Neural crest cell (in vitro differentiated cells): Measurements from ENCODE around the gene DUSP7. TPM values are rescaled to one million over a fixed set of nuclear protein-coding genes. Genes with fewer than 3 reads are reported as not detected.

Experiments
- DNase-seq: peaks from one replicate; pipeline ENCODE4 v3.0.0; 2021; ENCODE audit warnings: low read depth, mixed read lengths, low spot score
- H3K27ac Mint-ChIP-seq: one replicate; pipeline ENCODE4 v1.8.0; 2021; ENCODE audit warnings: mild to moderate bottlenecking, mixed read lengths; ENCODE audit not compliant: unreplicated experiment
- H3K27me3 Mint-ChIP-seq: 2 replicates; pipeline ENCODE4 v1.8.0; 2021; ENCODE audit warnings: low read depth, mild to moderate bottlenecking, mixed read lengths
- H3K36me3 Mint-ChIP-seq: 2 replicates; pipeline ENCODE4 v1.8.0; 2021; ENCODE audit warnings: low read depth, mild to moderate bottlenecking, mixed read lengths
- H3K4me1 Mint-ChIP-seq: 2 replicates; pipeline ENCODE4 v1.8.0; 2021; ENCODE audit warnings: mixed read lengths
- H3K4me3 Mint-ChIP-seq: one replicate; pipeline ENCODE4 v1.8.0; 2021; ENCODE audit warnings: mild to moderate bottlenecking, mixed read lengths
- H3K9me3 Mint-ChIP-seq: 2 replicates; pipeline ENCODE4 v1.8.0; 2021; ENCODE audit warnings: mixed read lengths
- CTCF ChIP-seq: fragments of 200-600 bp; sonication (generic); conservative IDR thresholded peaks from 2 replicates; pipeline ENCODE4 v1.5.0; 2021; ENCODE audit warnings: antibody characterized with exemption, mild to moderate bottlenecking
- total RNA-seq: library from RNA; stranded (reverse); gene quantifications from 2 replicates; pipeline ENCODE4 v1.2.1, GENCODE V29; 2021

Gene DUSP7
- total RNA-seq, 1 donor from 2014 or later: 24.2 TPM

- DNase-seq: no peak
Measured at GRCh38 chr3:51999846-52000245, 56.5 kb downstream of the DUSP7 start.

More at GRCh38 chr3:51999846-52000245, 56.5 kb downstream of the DUSP7 start:
- Mint-ChIP-seq H3K4me1 (peaks cover 47% of the 10 kb centered on the region), H3K9me3 (no peaks in the 10 kb centered on the region), H3K27ac (no peak overlapping the region), H3K27me3 (peaks cover 30% of the 10 kb centered on the region), H3K4me3 (peak overlapping the region; percentile 42), H3K36me3 (peaks cover 9% of the 10 kb centered on the region)
- no peak for TF ChIP-seq CTCF

Other genes with a start within 250 kb of the DUSP7 start
- not detected in 2 replicates for gene IQCF2, start 195.0 kb downstream of the DUSP7 start, total RNA-seq
- gene IQCF5, start 181.0 kb downstream of the DUSP7 start, total RNA-seq: not detected in 2 replicates
- gene IQCF1, start 153.2 kb downstream of the DUSP7 start, total RNA-seq: not detected in 2 replicates
- gene RRP9, start 114.7 kb downstream of the DUSP7 start, total RNA-seq: 37.9 and 40.1 TPM in 2 replicates
- gene PARP3, start 114.2 kb downstream of the DUSP7 start, total RNA-seq: 4.3 and 4.6 TPM in 2 replicates
- 0.18 and 0.23 TPM in 2 replicates for gene GPR62, start 101.2 kb downstream of the DUSP7 start, total RNA-seq
- gene PCBP4, start 89.1 kb downstream of the DUSP7 start, total RNA-seq: 228 and 235 TPM in 2 replicates
- gene ABHD14B, start 82.5 kb downstream of the DUSP7 start, total RNA-seq: 4.7 and 6.2 TPM in 2 replicates
- 12.3 and 14.8 TPM in 2 replicates for gene ABHD14A, start 81.5 kb downstream of the DUSP7 start, total RNA-seq
- 29.9 and 32.5 TPM in 2 replicates for gene ACY1, start 73.0 kb downstream of the DUSP7 start, total RNA-seq
- 1,471 and 1,533 TPM in 2 replicates for gene RPL29, start 60.7 kb downstream of the DUSP7 start, total RNA-seq
- 27.7 and 30.1 TPM in 2 replicates for gene POC1A, start 97.9 kb upstream of the DUSP7 start, total RNA-seq
- 47.8 and 53.0 TPM in 2 replicates for gene ALAS1, start 141.6 kb upstream of the DUSP7 start, total RNA-seq
- gene TLR9, start 169.1 kb upstream of the DUSP7 start, total RNA-seq: 0.16 TPM in 1 of 2 replicates, not detected in the other
- gene TWF2, start 182.6 kb upstream of the DUSP7 start, total RNA-seq: 30.7 and 31.7 TPM in 2 replicates
- gene PPM1M, start 189.2 kb upstream of the DUSP7 start, total RNA-seq: 4.3 and 4.4 TPM in 2 replicates
- 114 and 119 TPM in 2 replicates for gene WDR82, start 222.1 kb upstream of the DUSP7 start, total RNA-seq
- gene GLYCTK, start 231.3 kb upstream of the DUSP7 start, total RNA-seq: 6.1 and 9.7 TPM in 2 replicates